Measurements from ENCODE around the gene OMD. TPM values are rescaled to one million over a fixed set of nuclear protein-coding genes. Genes with fewer than 3 reads are reported as not detected.

The OMD gene
- total RNA-seq, 1 experiment from 2014 or later = not detected

DNA sequence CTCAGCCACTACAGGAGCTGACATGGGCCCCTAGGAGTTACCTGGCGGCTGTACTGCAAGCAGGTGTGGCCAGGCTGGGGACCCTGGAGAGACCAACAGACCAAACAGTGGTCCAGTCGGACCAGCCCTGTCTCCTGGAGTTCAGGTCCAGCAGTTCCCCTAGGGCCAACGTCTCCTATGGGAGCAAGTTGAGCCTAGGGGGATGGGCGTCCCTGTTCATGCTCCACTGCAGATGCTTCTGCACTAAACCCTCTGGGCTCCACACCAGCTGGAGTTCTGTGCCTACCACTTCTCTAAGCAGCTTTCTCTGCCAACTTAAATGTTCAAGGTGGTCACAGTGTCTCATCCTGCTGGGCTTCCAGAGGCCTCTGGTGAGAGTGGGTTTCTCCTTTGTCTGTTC, 20.6 kb upstream of the OMD start:
- BruUV-seq (replicated peaks) = no TSS peak
- no peak for DNase-seq
- ChIA-PET POLR2A (ENCODE audit: unreplicated experiment) (no interaction called here), CTCF (no interaction called here)
- Histone ChIP-seq H2AFZ (no peak overlapping the region), H3K4me3 (no peak overlapping the region), H3K9me3 (ENCODE audit: insufficient read depth, low read depth) (no peaks in the 10 kb centered on the region), H3K27me3 (ENCODE audit: insufficient read depth, low read depth) (no peaks in the 10 kb centered on the region), H3F3A (ENCODE audit: insufficient read depth, low read depth) (no peaks in the 10 kb centered on the region), H3K9me2 (ENCODE audit: insufficient read depth) (no peaks in the 10 kb centered on the region), H3K4me1 (replicated peaks; ENCODE audit: insufficient read depth) (no peaks in the 10 kb centered on the region), H4K20me1 (ENCODE audit: insufficient read depth) (no peaks in the 10 kb centered on the region), H3K36me3 (ENCODE audit: low read depth) (no peaks in the 10 kb centered on the region), H3K4me2 (no peak overlapping the region), H3K27ac (no peak overlapping the region), H3K79me2 (ENCODE audit: low read depth) (no peaks in the 10 kb centered on the region)
- TF ChIP-seq, protein P1, sequence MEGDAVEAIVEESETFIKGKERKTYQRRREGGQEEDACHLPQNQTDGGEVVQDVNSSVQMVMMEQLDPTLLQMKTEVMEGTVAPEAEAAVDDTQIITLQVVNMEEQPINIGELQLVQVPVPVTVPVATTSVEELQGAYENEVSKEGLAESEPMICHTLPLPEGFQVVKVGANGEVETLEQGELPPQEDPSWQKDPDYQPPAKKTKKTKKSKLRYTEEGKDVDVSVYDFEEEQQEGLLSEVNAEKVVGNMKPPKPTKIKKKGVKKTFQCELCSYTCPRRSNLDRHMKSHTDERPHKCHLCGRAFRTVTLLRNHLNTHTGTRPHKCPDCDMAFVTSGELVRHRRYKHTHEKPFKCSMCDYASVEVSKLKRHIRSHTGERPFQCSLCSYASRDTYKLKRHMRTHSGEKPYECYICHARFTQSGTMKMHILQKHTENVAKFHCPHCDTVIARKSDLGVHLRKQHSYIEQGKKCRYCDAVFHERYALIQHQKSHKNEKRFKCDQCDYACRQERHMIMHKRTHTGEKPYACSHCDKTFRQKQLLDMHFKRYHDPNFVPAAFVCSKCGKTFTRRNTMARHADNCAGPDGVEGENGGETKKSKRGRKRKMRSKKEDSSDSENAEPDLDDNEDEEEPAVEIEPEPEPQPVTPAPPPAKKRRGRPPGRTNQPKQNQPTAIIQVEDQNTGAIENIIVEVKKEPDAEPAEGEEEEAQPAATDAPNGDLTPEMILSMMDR (conservative IDR thresholded peaks at IDR 0.05) = no peak
- intact Hi-C loops (cut with micrococcal nuclease; ENCODE audit: unreplicated experiment) = no loop called here

DNA sequence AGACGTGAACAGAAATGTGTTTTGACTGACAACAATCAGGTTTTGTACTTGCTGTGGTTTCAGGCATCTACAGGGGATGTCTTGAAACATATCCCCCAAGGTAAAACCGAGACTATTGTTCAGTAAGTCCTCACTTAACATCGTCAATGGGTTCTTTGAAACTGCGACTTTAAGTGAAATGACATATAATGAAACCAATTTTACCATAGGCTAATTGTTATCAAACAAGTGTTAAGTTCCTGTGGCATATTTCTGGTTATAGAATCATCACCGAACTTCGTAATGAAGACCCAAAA, 16.4 kb upstream of the OMD start:
- no peaks in the 10 kb centered on the region for H3K27me3 ChIP-seq (ENCODE audit: insufficient read depth, low read depth)
- BruUV-seq (replicated peaks) = no TSS peak
- POLR2A ChIA-PET (ENCODE audit: unreplicated experiment) = no interaction called here

DNA sequence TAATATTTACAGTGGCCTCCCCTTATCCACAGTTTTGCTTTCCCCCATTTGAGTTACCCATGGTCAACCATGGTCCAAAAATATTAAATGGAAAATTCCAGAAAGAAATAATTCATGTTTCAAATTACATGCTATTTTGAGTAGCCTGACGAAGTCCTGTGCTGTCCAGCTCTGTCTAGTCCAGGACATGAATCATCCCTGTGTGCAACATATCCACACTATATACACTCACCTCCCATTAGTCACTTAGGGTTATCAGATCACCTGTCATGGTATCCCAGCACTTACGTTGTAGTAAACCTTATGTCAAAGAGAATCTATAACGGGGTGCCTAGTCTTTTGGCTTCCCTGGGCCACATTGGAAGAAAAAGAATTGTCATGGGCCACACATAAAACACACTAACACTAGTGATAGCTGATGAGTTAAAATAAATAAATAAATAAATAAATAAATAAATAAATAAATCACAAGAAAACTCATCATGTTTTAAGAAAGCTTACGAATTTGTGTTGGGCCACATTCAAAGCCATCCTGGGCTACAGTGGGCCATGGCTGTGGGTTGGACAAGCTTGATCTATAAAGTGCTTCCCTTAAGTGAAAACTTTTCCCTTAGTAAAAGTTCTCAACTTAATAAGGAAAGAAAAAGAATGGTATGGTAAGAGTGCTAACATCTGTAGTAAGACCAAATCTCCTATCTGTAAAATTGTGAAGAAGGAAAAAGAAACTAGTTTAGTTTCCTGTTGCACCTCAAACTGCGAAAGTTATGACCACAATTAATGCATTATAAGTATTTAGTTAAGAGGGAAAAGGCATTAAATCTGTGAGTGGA, 15.9 kb upstream of the OMD start:
- intact Hi-C loops (cut with micrococcal nuclease; ENCODE audit: unreplicated experiment) = loop anchor here (5.0 kb wide), 1 partner anchor 298 kb away; no protein-coding TSS in a partner anchor
- Histone ChIP-seq H2AFZ (no peak overlapping the region), H3K27ac (no peak overlapping the region), H3K9me2 (ENCODE audit: insufficient read depth) (no peaks in the 10 kb centered on the region), H3K9me3 (ENCODE audit: insufficient read depth, low read depth) (no peaks in the 10 kb centered on the region), H3K79me2 (ENCODE audit: low read depth) (no peaks in the 10 kb centered on the region), H3K4me2 (no peak overlapping the region), H4K20me1 (ENCODE audit: insufficient read depth) (no peaks in the 10 kb centered on the region), H3K27me3 (ENCODE audit: insufficient read depth, low read depth) (no peaks in the 10 kb centered on the region), H3K4me1 (replicated peaks; ENCODE audit: insufficient read depth) (no peaks in the 10 kb centered on the region), H3K36me3 (ENCODE audit: low read depth) (no peaks in the 10 kb centered on the region), H3F3A (ENCODE audit: insufficient read depth, low read depth) (no peaks in the 10 kb centered on the region), H3K4me3 (no peak overlapping the region)
- TF ChIP-seq EZH2 (IDR thresholded peaks at IDR 0.05; ENCODE audit: low read depth) = no peak
- ChIA-PET POLR2A (ENCODE audit: unreplicated experiment) (no interaction called here), CTCF (no interaction called here)
- BruUV-seq (replicated peaks) = no TSS peak
- peak in 1 of 2 experiments; percentile 38 for DNase-seq

More for the DNA sequence above, 16.4 kb upstream of the OMD start:
- H3K79me2 ChIP-seq (ENCODE audit: low read depth) = no peaks in the 10 kb centered on the region
- DNase-seq = no peak
- H3F3A ChIP-seq (ENCODE audit: insufficient read depth, low read depth) = no peaks in the 10 kb centered on the region
- CTCF ChIA-PET = no interaction called here
- no peaks in the 10 kb centered on the region for H3K4me1 ChIP-seq (replicated peaks; ENCODE audit: insufficient read depth)
- no peak overlapping the region for H3K4me3 ChIP-seq
- no peaks in the 10 kb centered on the region for H4K20me1 ChIP-seq (ENCODE audit: insufficient read depth)
- TF ChIP-seq, protein P1 (conservative IDR thresholded peaks at IDR 0.05) = no peak
- no peak for TF ChIP-seq EZH2 (IDR thresholded peaks at IDR 0.05; ENCODE audit: low read depth)
- no peak overlapping the region for H3K4me2 ChIP-seq
- intact Hi-C loops (cut with micrococcal nuclease; ENCODE audit: unreplicated experiment) = no loop called here
- H3K36me3 ChIP-seq (ENCODE audit: low read depth) = no peaks in the 10 kb centered on the region
- H3K27ac ChIP-seq = no peak overlapping the region
- no peaks in the 10 kb centered on the region for H3K9me3 ChIP-seq (ENCODE audit: insufficient read depth, low read depth)
- no peak overlapping the region for H2AFZ ChIP-seq
- no peaks in the 10 kb centered on the region for H3K9me2 ChIP-seq (ENCODE audit: insufficient read depth)
